Suprapubic skin (tissue), 3 donors: ENCODE measurements around the gene ZRANB1.

Experiments used
- EP300 ChIP-seq: sonication (generic); formaldehyde crosslinking; IDR thresholded peaks from one replicate; pipeline ENCODE4 v1.6.1; 2017; ENCODE audit warnings: antibody characterized with exemption
- POLR2A ChIP-seq, 2 donors: fragments of 450-650 bp; IDR thresholded peaks; one replicate each; pipeline ENCODE4 v1.6.1; 2017; ENCODE audit warnings: antibody characterized with exemption in 2 of 2, mild to moderate bottlenecking in 2 of 2, moderate library complexity in 2 of 2
- TF ChIP-seq, protein P1 (sequence below), 2 donors: fragments of 200-600 bp in 1 of 2; fragments of 450-650 bp in 1 of 2; sonication (generic) in 1 of 2; IDR thresholded peaks; one replicate each; pipeline ENCODE4 v1.5.1; 2016 to 2019; ENCODE audit warnings: antibody characterized with exemption in 2 of 2, mild to moderate bottlenecking in 1 of 2, moderate library complexity in 1 of 2

DNA sequence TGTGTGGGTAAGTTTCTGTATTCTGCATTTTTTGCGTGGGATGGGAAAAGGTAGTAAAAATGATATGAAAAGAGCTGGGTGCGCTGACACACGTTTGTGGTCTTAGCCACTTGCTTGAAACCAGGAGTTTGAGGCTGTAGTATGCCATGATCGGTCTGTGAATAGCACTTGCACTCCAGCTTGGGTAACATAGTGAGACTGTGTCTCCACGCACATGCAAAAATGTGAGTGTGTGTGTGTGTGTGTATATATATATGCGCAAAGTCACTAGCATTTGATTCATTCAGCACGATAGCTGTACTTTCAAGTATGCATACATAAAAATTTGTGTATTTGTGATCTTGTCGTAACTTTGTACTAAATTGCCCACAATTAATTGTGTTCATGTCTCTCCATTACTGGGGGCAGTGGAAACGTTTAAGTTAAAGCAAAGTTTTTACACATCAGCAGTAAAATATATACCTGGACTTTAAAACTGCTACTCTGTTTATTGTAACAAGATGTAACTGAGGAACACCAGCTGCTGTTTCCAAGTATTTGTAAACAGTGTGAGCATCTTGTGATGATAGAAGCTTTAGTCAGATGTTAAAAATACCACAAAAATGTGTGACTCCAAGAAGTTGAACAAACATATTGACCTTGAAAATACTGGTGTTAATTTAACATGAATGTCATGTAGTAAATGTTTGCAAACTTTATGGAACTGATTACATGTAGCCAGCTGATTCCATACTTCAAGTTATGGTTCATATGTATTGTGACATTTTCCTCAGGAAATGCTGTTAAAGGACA, 1.6 kb downstream of the ZRANB1 start:
- TF ChIP-seq POLR2A (IDR thresholded peaks at IDR 0.05): no peak
- TF ChIP-seq, protein P1, sequence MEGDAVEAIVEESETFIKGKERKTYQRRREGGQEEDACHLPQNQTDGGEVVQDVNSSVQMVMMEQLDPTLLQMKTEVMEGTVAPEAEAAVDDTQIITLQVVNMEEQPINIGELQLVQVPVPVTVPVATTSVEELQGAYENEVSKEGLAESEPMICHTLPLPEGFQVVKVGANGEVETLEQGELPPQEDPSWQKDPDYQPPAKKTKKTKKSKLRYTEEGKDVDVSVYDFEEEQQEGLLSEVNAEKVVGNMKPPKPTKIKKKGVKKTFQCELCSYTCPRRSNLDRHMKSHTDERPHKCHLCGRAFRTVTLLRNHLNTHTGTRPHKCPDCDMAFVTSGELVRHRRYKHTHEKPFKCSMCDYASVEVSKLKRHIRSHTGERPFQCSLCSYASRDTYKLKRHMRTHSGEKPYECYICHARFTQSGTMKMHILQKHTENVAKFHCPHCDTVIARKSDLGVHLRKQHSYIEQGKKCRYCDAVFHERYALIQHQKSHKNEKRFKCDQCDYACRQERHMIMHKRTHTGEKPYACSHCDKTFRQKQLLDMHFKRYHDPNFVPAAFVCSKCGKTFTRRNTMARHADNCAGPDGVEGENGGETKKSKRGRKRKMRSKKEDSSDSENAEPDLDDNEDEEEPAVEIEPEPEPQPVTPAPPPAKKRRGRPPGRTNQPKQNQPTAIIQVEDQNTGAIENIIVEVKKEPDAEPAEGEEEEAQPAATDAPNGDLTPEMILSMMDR (IDR thresholded peaks at IDR 0.05): no peak
- no peak for TF ChIP-seq EP300
